ENCODE results near the gene AMBN.

AMBN gene

DNA sequence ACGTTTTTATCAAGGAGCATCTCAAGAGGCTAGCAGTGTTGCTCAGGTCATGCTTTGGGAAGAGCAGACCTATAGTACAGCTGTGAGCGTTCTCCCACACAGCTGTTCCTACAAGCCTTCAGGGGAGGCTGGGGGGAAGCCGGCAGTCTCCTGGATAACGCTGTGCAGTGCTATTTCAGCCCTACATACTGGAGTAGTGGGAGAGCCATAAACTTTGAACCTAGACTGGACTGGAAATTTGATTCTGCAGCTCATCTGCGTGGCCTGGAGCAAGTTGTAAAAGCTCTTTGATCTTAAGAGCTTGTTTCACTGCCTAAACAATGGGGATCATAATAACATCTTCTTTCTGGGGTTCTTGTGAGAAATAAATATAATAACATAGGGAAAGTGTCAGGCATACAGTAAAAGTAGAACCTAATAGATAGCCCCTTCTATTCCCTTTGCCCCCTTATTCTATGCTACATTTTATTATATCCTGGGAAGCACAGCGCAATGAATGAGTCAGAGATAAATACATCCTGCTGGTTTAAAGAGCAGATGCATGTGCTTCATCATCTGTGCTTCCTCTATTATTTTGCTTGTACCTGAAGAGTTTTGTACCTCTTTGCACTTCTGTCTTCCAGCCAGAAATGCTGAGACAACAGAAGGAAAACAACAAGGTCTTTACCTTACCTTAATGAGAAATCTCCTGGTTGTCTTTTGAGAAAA, 14.7 kb upstream of the AMBN start:
- no peaks in the 10 kb centered on the region for H4K20me1 ChIP-seq
- TF ChIP-seq Cebpa-rat (IDR thresholded peaks at IDR 0.05): no peak
- no peak overlapping the region for H3K27ac ChIP-seq
- no peaks in the 10 kb centered on the region for H3K4me1 ChIP-seq
- 0 out of 22 replicates have a peak, but pooled peaks cover 0 to 4% (median 0%) of the 10 kb centered on the region in 11 experiments for H3K9me3 ChIP-seq (replicated peaks in 1 of 11)
- H3K4me3 ChIP-seq: no peak overlapping the region
- H3K36me3 ChIP-seq: no peaks in the 10 kb centered on the region
- H3K9ac ChIP-seq: no peak overlapping the region
- H3K4me2 ChIP-seq: no peak overlapping the region
- no peaks in the 10 kb centered on the region for H3K27me3 ChIP-seq

DNA sequence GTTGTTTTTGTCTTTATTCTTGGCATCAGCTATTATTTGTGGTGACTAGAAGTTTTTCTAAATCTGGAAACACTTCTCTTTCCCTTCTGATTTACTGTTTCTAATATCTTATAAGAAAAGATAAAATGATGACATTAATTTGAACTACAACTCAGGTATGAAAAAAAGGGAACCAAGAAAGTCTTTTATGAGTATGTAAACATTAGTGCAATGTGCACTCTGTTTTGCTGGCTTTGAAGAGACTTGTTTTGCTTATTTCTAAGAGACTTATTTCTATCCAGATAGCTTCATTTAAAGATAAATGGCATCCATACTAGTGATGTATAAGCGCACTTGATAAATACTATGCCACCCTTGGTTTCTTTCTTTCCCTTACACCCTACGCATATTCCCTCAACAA, 10.1 kb upstream of the AMBN start:
- no peaks in the 10 kb centered on the region for H3K27me3 ChIP-seq

DNA sequence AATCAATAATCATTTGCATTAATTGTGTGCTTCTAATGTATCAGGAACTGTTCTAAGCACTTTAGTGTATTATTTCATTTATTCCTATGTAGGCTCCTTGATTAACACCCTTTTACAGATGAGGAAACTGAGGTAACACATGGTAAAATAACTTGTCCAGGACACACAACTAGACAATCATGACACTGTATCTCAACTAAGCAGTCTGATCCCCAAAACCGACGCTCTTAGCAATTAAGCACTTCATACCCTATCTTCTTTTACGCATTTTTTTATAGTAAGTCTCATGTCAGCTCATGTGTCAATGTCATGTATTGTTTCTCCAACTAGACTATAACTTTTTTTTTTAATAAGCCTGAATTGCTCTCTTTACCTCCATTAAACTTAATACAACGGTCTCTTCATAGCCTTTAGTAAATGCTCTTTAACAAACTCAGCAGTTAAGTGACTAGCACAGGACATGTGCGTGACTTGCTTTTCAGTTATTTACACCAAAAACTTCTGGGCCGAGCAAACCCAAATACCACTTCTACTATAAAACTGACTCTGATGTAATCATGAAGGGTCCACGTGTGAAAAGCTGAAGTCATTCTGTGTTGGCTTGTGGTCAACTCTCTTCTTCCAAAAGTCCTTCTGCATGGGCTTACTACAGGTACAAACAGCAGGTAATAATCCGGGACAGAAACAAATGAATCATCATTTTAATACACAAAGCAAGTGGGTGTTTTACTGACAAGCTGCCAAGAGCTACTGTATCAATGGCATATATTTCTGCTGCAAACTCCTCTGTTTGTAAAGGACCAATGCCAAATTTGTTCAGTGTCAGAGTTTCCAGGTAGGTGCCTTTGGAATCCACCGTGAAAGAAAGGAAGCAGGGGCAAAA, 7.9 kb upstream of the AMBN start:
- Histone ChIP-seq H3K4me2 (no peak overlapping the region), H3K27me3 (no peaks in the 10 kb centered on the region), H3K9ac (no peak overlapping the region), H3K4me3 (no peak overlapping the region), H3K27ac (no peak overlapping the region), H3K36me3 (no peaks in the 10 kb centered on the region), H4K20me1 (no peaks in the 10 kb centered on the region), H3K9me3 (replicated peaks in 1 of 11) (no peaks in the 10 kb centered on the region), H3K4me1 (no peaks in the 10 kb centered on the region)
- no peak for TF ChIP-seq Cebpa-rat (IDR thresholded peaks at IDR 0.05)

More for the DNA sequence above, 10.1 kb upstream of the AMBN start:
- Histone ChIP-seq H3K36me3 (no peaks in the 10 kb centered on the region), H3K27ac (no peak overlapping the region), H3K4me3 (no peak overlapping the region), H3K4me2 (no peak overlapping the region), H3K9ac (no peak overlapping the region), H3K9me3 (replicated peaks in 1 of 11) (no peaks in the 10 kb centered on the region), H4K20me1 (no peaks in the 10 kb centered on the region), H3K4me1 (no peaks in the 10 kb centered on the region)
- TF ChIP-seq Cebpa-rat (IDR thresholded peaks at IDR 0.05): no peak

DNA sequence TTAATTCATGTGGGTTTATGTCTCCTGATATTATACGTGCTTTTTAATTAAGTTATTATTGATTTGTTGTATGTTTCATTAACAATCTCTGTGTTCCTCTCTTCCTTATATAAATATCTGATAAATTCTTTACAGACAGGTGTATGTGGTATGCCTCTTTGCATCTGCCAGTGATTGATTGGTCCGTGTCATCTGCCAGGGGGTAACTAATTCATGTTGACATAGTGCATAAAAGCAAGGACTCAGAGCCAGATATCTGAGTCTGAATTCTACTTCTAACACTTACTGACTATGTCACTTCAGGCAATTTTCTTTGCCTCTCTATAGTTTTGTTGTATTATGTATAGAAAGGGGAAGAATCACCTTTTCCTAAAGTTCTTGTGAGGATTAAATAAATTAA, 5.2 kb upstream of the AMBN start:
- H3K4me2 ChIP-seq: no peak overlapping the region
- H3K4me1 ChIP-seq: peaks cover 0 to 16% (median 0%) of the 10 kb centered on the region in 10 experiments; a peak in 2 of 20 replicates
- H3K4me3 ChIP-seq: no peak overlapping the region
- TF ChIP-seq Cebpa-rat (IDR thresholded peaks at IDR 0.05): no peak
- no peaks in the 10 kb centered on the region for H3K36me3 ChIP-seq
- H3K9ac ChIP-seq: no peak overlapping the region
- no peaks in the 10 kb centered on the region for H3K9me3 ChIP-seq (replicated peaks in 1 of 11)
- H3K27me3 ChIP-seq: no peaks in the 10 kb centered on the region
- H3K27ac ChIP-seq: no peak overlapping the region
- no peaks in the 10 kb centered on the region for H4K20me1 ChIP-seq

DNA sequence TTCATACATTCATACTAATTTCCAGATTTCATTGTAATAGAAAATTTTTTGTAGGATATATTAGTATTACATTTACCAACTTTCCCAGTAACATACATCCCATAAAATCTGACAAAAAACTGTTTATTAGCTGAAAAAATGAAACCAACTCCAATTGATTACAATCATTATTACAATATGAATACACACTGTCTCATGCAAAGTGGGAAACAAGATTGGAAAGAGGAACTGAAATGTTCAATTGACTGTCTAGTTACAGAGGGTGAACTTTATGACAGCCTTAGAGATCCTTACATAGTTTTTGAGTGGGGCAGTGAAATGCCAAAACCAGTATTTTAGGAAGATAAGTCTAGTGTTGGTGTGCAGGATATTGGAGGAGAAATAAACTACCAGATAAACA, 2.3 kb upstream of the AMBN start:
- no peaks in the 10 kb centered on the region for H3K27me3 ChIP-seq
- H3K36me3 ChIP-seq: no peaks in the 10 kb centered on the region
- TF ChIP-seq Cebpa-rat (IDR thresholded peaks at IDR 0.05): no peak
- no peak overlapping the region for H3K4me2 ChIP-seq
- H4K20me1 ChIP-seq: no peaks in the 10 kb centered on the region
- no peak overlapping the region for H3K9ac ChIP-seq
- H3K4me1 ChIP-seq: peaks cover 0 to 16% (median 0%) of the 10 kb centered on the region in 10 experiments; a peak in 2 of 20 replicates
- no peak overlapping the region for H3K27ac ChIP-seq
- H3K9me3 ChIP-seq (replicated peaks in 1 of 11): no peaks in the 10 kb centered on the region
- H3K4me3 ChIP-seq: no peak overlapping the region

DNA sequence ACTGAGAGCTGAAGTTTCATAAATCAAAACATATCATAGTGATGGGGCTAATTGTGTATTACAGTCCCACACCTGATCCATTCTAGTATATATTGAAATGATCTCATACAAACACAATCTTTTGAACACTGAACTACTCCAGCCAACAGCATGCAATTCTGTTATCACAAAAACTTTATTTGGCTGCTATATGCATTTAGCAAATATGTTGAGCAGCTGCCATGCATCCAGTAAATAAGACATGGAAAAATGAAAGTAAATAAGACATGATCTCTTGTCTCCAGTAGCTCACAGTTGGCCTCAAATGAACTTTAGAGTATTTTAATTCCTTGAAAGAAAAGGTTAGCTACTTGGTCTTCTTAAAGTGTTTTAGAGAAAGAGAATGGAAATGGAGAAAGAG, 2.1 kb downstream of the AMBN start:
- Histone ChIP-seq H3K4me1 (peaks cover 0 to 16% (median 0%) of the 10 kb centered on the region in 10 experiments; a peak in 2 of 20 replicates), H3K4me2 (no peak overlapping the region), H3K9ac (no peak overlapping the region), H3K27ac (no peak overlapping the region), H3K4me3 (no peak overlapping the region), H3K9me3 (replicated peaks in 1 of 11) (no peaks in the 10 kb centered on the region), H3K27me3 (no peaks in the 10 kb centered on the region), H3K36me3 (no peaks in the 10 kb centered on the region), H4K20me1 (no peaks in the 10 kb centered on the region)
- no peak for TF ChIP-seq Cebpa-rat (IDR thresholded peaks at IDR 0.05)

DNA sequence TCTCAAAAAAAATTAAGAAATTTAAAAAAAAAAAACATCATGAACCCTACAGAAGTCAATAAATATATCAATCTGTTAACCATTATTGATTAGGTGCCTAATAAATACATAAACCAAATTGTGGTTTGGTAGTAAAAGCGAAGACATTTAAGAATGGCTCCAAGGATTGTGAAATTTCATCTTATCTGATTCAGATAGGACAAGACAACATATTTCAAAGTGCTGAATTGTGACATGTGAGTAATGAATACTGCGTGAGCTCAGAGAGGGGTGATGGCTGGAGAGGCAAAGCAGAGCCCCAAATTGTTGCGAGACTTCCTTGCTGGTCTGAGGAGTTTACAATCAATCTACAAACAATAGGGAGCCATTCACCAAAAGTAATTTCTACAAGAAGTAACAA, 8.2 kb downstream of the AMBN start:
- Histone ChIP-seq H3K36me3 (no peaks in the 10 kb centered on the region), H3K4me3 (no peak overlapping the region), H3K27ac (no peak overlapping the region), H3K4me2 (no peak overlapping the region), H3K4me1 (0 out of 20 replicates have a peak, but pooled peaks cover 0 to 3% (median 0%) of the 10 kb centered on the region in 10 experiments), H4K20me1 (no peaks in the 10 kb centered on the region), H3K27me3 (no peaks in the 10 kb centered on the region), H3K9ac (no peak overlapping the region), H3K9me3 (replicated peaks in 1 of 11) (no peaks in the 10 kb centered on the region)
- no peak for TF ChIP-seq Cebpa-rat (IDR thresholded peaks at IDR 0.05)

DNA sequence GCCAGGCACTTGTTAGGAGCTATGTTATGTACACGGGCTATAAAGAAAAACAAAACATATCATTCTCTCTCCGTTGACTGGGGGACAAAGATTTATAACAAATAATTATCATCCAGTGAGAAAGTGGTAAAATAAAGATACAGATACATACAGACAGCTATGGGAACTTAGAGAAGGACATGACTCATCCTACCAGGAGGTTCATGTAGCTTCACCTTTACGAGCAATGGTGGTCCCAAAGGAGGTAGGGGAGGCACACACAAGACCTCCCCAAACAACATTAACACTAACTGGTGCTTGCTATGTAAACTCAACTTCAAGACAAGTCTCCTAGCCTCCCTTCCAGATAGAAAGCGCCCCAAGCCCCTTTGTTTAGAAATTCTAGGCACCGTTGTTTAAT, 8.9 kb downstream of the AMBN start:
- 0 out of 20 replicates have a peak, but pooled peaks cover 0 to 3% (median 0%) of the 10 kb centered on the region in 10 experiments for H3K4me1 ChIP-seq
- no peaks in the 10 kb centered on the region for H3K36me3 ChIP-seq
- H3K9ac ChIP-seq: no peak overlapping the region
- no peak for TF ChIP-seq Cebpa-rat (IDR thresholded peaks at IDR 0.05)
- H3K9me3 ChIP-seq (replicated peaks in 1 of 11): no peaks in the 10 kb centered on the region
- no peaks in the 10 kb centered on the region for H4K20me1 ChIP-seq
- H3K4me2 ChIP-seq: no peak overlapping the region
- H3K4me3 ChIP-seq: no peak overlapping the region
- H3K27ac ChIP-seq: no peak overlapping the region
- no peaks in the 10 kb centered on the region for H3K27me3 ChIP-seq

DNA sequence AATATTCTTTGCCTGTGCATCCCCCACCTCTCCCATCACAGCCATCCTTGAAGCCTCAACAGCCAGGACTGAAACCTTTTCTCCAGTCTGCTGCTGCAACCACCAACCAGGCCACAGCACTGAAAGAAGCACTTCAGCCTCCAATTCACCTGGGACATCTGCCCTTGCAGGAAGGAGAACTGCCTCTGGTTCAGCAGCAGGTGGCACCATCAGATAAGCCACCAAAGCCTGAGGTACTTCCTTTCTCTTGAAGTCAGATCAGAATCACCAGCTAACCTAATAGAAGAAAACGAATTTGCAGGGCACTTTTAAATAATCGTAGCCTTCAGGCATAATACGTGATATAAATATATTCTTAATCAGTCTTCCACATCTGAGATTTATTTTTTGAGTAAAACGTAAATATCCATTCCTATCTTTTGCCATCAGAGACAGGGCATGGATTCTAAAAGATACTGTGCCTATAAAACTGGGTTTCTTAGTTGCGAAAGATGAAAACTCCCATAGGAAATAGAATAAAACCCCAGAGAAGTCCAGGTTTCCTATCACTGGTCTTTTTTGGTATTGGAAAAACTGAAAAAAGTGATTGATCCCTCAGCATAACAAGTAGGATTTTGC, 9.5 kb downstream of the AMBN start:
- Histone ChIP-seq H3K27ac (no peak overlapping the region), H3K4me3 (no peak overlapping the region), H3K9ac (no peak overlapping the region), H3K27me3 (no peaks in the 10 kb centered on the region), H3K4me1 (0 out of 20 replicates have a peak, but pooled peaks cover 0 to 3% (median 0%) of the 10 kb centered on the region in 10 experiments), H3K4me2 (no peak overlapping the region), H4K20me1 (no peaks in the 10 kb centered on the region), H3K9me3 (replicated peaks in 1 of 11) (no peaks in the 10 kb centered on the region), H3K36me3 (no peaks in the 10 kb centered on the region)
- no peak for TF ChIP-seq Cebpa-rat (IDR thresholded peaks at IDR 0.05)

Measured in BLaER1 treated with 17β-estradiol and CSF1 and Interleukin-3, amounts not matched to agents 10 nM and 100 nM (cell line).